HepG2 (cell line): ENCODE measurements around the gene ECHDC1. TPM values are rescaled to one million over a fixed set of nuclear protein-coding genes. Genes with fewer than 3 reads are reported as not detected.
A peak's percentile ranks its signal among the peaks of the same experiment; 100 is the strongest.

Experiments
- AGO1 ChIP-seq: fragments of 200-400 bp; formaldehyde crosslinking; IDR thresholded peaks from 2 replicates; pipeline ENCODE4 v1.6.1; 2017; ENCODE audit warnings: mild to moderate bottlenecking, low read depth, low read length, moderate library complexity; ENCODE audit not compliant: poor library complexity, severe bottlenecking
- BRF2 ChIP-seq: sonication (generic); formaldehyde crosslinking; IDR thresholded peaks from 2 replicates; pipeline ENCODE4 v1.8.1; 2022; ENCODE audit warnings: mild to moderate bottlenecking, missing genetic modification reagents
- CCDC6 ChIP-seq: sonication (generic); formaldehyde crosslinking; IDR thresholded peaks from 2 replicates; pipeline ENCODE4 v1.8.1; 2022; ENCODE audit warnings: mild to moderate bottlenecking, missing genetic modification reagents, moderate library complexity
- HOXD1 ChIP-seq: sonication (generic); formaldehyde crosslinking; IDR thresholded peaks from 2 replicates; pipeline ENCODE4 v1.5.0; 2020; ENCODE audit warnings: missing genetic modification reagents
- IRF9 ChIP-seq: sonication (generic); formaldehyde crosslinking; IDR thresholded peaks from 2 replicates; pipeline ENCODE4 v1.8.0; 2022; ENCODE audit warnings: missing genetic modification reagents, mild to moderate bottlenecking, borderline replicate concordance
- MAFF ChIP-seq: IDR thresholded peaks from 2 replicates; pipeline ENCODE4 v1.6.1; 2011; ENCODE audit warnings: low read depth, low read length, improper control_type of control experiment
- MNT ChIP-seq: fragments of 450-650 bp; IDR thresholded peaks from 2 replicates; pipeline ENCODE4 v1.6.1; 2016
- MYNN ChIP-seq: sonication (generic); formaldehyde crosslinking; IDR thresholded peaks from 2 replicates; pipeline ENCODE4 v1.4.0; 2020; ENCODE audit warnings: mild to moderate bottlenecking, low read depth, missing genetic modification reagents
- NCOA5 ChIP-seq: sonication (generic); formaldehyde crosslinking; IDR thresholded peaks from 2 replicates; pipeline ENCODE4 v1.4.0; 2020; ENCODE audit warnings: missing genetic modification reagents
- NFE2L2 ChIP-seq: fragments of 150-350 bp; IDR thresholded peaks from 2 replicates; pipeline ENCODE4 v1.6.1; 2014; ENCODE audit warnings: low read length
- PHF5A ChIP-seq: IDR thresholded peaks from one replicate; pipeline ENCODE4 v1.6.1; 2018; ENCODE audit warnings: low read depth, missing genetic modification reagents; ENCODE audit not compliant: unreplicated experiment
- SP5 ChIP-seq: IDR thresholded peaks from 2 replicates; pipeline ENCODE4 v1.6.1; 2016; ENCODE audit warnings: low read depth, borderline replicate concordance
- TBL1XR1 ChIP-seq: fragments of 150-350 bp; IDR thresholded peaks from 2 replicates; pipeline ENCODE4 v1.6.1; 2014; ENCODE audit warnings: borderline replicate concordance, low read length; ENCODE audit not compliant: partially characterized antibody
- WIZ ChIP-seq: sonication (generic); formaldehyde crosslinking; IDR thresholded peaks from 2 replicates; pipeline ENCODE4 v1.5.1; 2020; ENCODE audit warnings: mild to moderate bottlenecking, missing genetic modification reagents
- ZC3H13 ChIP-seq: sonication (generic); formaldehyde crosslinking; IDR thresholded peaks from 2 replicates; pipeline ENCODE4 v1.8.1; 2023; ENCODE audit warnings: mild to moderate bottlenecking, missing genetic modification reagents, moderate library complexity
- ZNF17 ChIP-seq: sonication (generic); formaldehyde crosslinking; IDR thresholded peaks from 2 replicates; pipeline ENCODE4 v1.5.0; 2020; ENCODE audit warnings: mild to moderate bottlenecking, missing genetic modification reagents
- ZNF207 ChIP-seq: fragments of 450-650 bp; IDR thresholded peaks from 2 replicates; pipeline ENCODE4 v1.6.1; 2016; ENCODE audit warnings: antibody characterized with exemption, borderline replicate concordance
- ZNF282 ChIP-seq: fragments of 450-650 bp; IDR thresholded peaks from 2 replicates; pipeline ENCODE4 v1.6.1; 2018; ENCODE audit not compliant: partially characterized antibody
- ZNF530 ChIP-seq: sonication (generic); formaldehyde crosslinking; IDR thresholded peaks from 2 replicates; pipeline ENCODE4 v1.5.0; 2020; ENCODE audit warnings: low read depth, mild to moderate bottlenecking, missing genetic modification reagents
- ZNF609 ChIP-seq: sonication (generic); formaldehyde crosslinking; IDR thresholded peaks from 2 replicates; pipeline ENCODE4 v1.4.0; 2020; ENCODE audit warnings: mild to moderate bottlenecking, missing genetic modification reagents, borderline replicate concordance
- ZNF660 ChIP-seq: sonication (generic); formaldehyde crosslinking; IDR thresholded peaks from 2 replicates; pipeline ENCODE4 v1.5.1; 2020; ENCODE audit warnings: mild to moderate bottlenecking, low read depth, missing genetic modification reagents, borderline replicate concordance
- ZNF7 ChIP-seq: IDR thresholded peaks from 2 replicates; pipeline ENCODE4 v1.6.1; 2016; ENCODE audit warnings: missing biosample characterization, missing genetic modification reagents
- polyA plus RNA-seq, 8 experiments: library from polyadenylated mRNA; depleted of rRNA in 3 of 8; stranded (reverse) in 7 of 8; unstranded in 1 of 8; fragments of >200 nt; fragmentation: Illumina TruSeq in 4 of 8; extraction: Trizol in 4 of 8; gene quantifications; 2 replicates each; pipeline versions ENCODE4 v1.2.1 to v1.2.3, GENCODE V29; 2011 to 2016; ENCODE audit warnings: low read depth in 4 of 8, missing spikeins in 1 of 8, mixed read lengths in 1 of 8; ENCODE audit not compliant: insufficient read depth in 1 of 8
- total RNA-seq, 5 experiments: library from RNA; depleted of rRNA; stranded (reverse); fragments of >200 nt; fragmentation: Illumina TruSeq; extraction: Trizol; gene quantifications; 2 replicates each; pipeline ENCODE4 v1.2.3, GENCODE V29; 2016; ENCODE audit warnings: low read depth in 1 of 5

The ECHDC1 gene
- total and polyA plus RNA-seq, 2 of the 13 experiments (the other 11 are each of a cell fraction or from before 2014, with no cell fraction given), result 32.8 to 98.1 TPM

- no peak for TF ChIP-seq ZNF17 (CRISPR knock-in tag)
- no peak; the same call in 1 of the 2 replicates for TF ChIP-seq CCDC6 (CRISPR knock-in tag)
- TF ChIP-seq ZNF7, result 0 out of 2 replicates have a peak, but pooled peaks have one; percentile 3
- TF ChIP-seq SP5, result no peak
- no peak for TF ChIP-seq ZC3H13 (CRISPR knock-in tag)
- peak; percentile 28 for TF ChIP-seq PHF5A (CRISPR knock-in tag)
- 0 out of 2 replicates have a peak, but pooled peaks have one; percentile 13 for TF ChIP-seq HOXD1 (CRISPR knock-in tag)
- TF ChIP-seq MYNN (CRISPR knock-in tag), result 0 out of 2 replicates have a peak, but pooled peaks have one; percentile 72
- no peak for TF ChIP-seq BRF2 (CRISPR knock-in tag)
- no peak for TF ChIP-seq ZNF530
- TF ChIP-seq ZNF609 (CRISPR knock-in tag), result no peak
- no peak for TF ChIP-seq MNT
- TF ChIP-seq WIZ (CRISPR knock-in tag), result no peak
- no peak for TF ChIP-seq ZNF282
- TF ChIP-seq AGO1, result no peak
- TF ChIP-seq ZNF660, result no peak
- TF ChIP-seq ZNF207, result no peak
- TF ChIP-seq TBL1XR1, result no peak
- TF ChIP-seq NFE2L2, result no peak
- TF ChIP-seq NCOA5 (CRISPR knock-in tag), result no peak
- TF ChIP-seq IRF9 (CRISPR knock-in tag), result no peak
- TF ChIP-seq MAFF, result no peak
Observed at GRCh38 chr6:127266178-127266891, 77.1 kb downstream of the ECHDC1 start, which contains the start of gene RNF146 (continued).
